ENCODE data around the gene SUN3.
"Not testable (repeated sequence)": the region's sequence is repeated elsewhere in the genome, so short reads cannot be mapped to it uniquely, and the experiment has no call there.

The SUN3 gene

GRCh38 chr7:48004638-48005037 lies 24.3 kb downstream of the SUN3 start:
- H3K27ac Mint-ChIP-seq: no peak overlapping the region
- H3K4me1 Mint-ChIP-seq: no peaks in the 10 kb centered on the region
- ATAC-seq: no peak
- DNase-seq: no peak
- H3K36me3 Mint-ChIP-seq (ENCODE audit: low read depth): no peaks in the 10 kb centered on the region
- H3K27me3 Mint-ChIP-seq: no peaks in the 10 kb centered on the region
- no peak overlapping the region for H3K4me3 Mint-ChIP-seq
- no peaks in the 10 kb centered on the region for H3K9me3 Mint-ChIP-seq

DNA sequence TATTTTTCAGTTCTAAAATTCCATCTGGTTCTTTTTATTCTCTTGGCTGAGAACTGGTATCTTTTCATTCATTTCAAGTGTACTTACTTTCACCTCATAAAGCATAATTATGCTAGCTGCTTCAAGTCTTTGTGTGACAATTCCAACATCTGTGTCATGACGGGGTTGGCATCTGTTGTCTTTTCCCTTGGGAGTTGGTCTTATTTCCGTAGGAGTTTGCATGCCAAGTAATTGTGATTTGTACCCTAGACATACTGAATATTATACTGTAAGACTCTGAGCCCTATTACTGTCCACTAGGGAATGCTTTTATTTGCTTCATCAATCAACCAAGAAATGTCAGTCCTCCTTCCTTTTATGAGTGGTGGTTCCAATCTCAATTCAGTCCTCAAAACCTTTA lies 24.9 kb downstream of the SUN3 start:
- Mint-ChIP-seq H3K36me3 (ENCODE audit: low read depth) (no peaks in the 10 kb centered on the region), H3K27ac (no peak overlapping the region), H3K9me3 (no peaks in the 10 kb centered on the region), H3K27me3 (no peaks in the 10 kb centered on the region), H3K4me3 (no peak overlapping the region), H3K4me1 (no peaks in the 10 kb centered on the region)
- ATAC-seq: no peak
- no peak for DNase-seq

DNA sequence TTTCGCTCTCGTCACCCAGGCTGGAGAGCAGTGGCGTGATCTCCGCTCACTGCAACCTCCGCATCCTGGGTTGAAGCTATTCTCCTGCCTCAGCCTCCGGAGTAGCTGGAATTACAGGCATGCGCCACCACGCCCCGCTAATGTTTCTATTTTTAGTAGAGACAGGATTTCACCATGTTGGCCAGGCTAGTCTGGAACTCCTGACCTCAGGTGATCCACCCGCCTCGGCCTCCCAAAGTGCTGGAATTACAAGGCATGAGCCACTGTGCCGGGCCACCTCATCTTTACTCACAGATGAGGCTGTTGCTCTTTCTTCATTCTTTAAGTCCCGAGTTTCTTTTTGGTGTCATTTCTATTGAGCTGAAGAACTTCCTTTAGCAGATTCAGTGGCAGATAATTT lies 28.7 kb downstream of the SUN3 start:
- DNase-seq; H3K4me1 Mint-ChIP-seq; H3K4me3 Mint-ChIP-seq; ATAC-seq; H3K36me3 Mint-ChIP-seq (ENCODE audit: low read depth); H3K27me3 Mint-ChIP-seq; H3K27ac Mint-ChIP-seq; H3K9me3 Mint-ChIP-seq: not testable (repeated sequence)

- Mint-ChIP-seq H3K4me3 (no peak overlapping the region), H3K27ac (no peak overlapping the region), H3K36me3 (ENCODE audit: low read depth) (no peaks in the 10 kb centered on the region), H3K9me3 (peaks cover 10% of the 10 kb centered on the region), H3K27me3 (no peaks in the 10 kb centered on the region), H3K4me1 (no peaks in the 10 kb centered on the region)
- DNase-seq: no peak
- no peak for ATAC-seq
These were observed 29.5 kb downstream of the SUN3 start for GRCh38 chr7:47999413-47999812.

DNA sequence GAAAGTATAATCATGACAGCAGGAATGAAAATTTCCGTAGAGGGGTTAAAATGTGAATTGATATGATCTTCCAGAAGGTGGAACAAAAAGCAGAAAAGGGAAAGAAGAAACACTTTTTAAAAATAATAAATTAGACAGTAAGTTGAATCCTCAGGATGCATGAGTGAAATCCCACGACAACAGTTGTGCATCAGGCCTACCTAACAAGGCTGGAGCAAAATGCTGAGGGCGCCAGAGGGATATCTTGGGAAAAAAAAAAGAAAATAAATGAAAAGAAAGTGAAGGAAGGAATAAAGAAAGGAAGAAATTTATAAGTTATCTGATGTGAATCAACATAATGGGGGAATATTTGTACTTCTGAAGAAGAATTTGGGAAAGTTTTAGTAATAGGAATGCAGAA lies 36.5 kb downstream of the SUN3 start:
- Mint-ChIP-seq H3K27ac (peak overlapping the region; percentile 91), H3K27me3 (no peaks in the 10 kb centered on the region), H3K36me3 (ENCODE audit: low read depth) (no peaks in the 10 kb centered on the region), H3K4me3 (peak overlapping the region; percentile 88), H3K4me1 (peaks cover 18% of the 10 kb centered on the region), H3K9me3 (peaks cover 10% of the 10 kb centered on the region)
- DNase-seq (no peak), ATAC-seq (no peak)

DNA sequence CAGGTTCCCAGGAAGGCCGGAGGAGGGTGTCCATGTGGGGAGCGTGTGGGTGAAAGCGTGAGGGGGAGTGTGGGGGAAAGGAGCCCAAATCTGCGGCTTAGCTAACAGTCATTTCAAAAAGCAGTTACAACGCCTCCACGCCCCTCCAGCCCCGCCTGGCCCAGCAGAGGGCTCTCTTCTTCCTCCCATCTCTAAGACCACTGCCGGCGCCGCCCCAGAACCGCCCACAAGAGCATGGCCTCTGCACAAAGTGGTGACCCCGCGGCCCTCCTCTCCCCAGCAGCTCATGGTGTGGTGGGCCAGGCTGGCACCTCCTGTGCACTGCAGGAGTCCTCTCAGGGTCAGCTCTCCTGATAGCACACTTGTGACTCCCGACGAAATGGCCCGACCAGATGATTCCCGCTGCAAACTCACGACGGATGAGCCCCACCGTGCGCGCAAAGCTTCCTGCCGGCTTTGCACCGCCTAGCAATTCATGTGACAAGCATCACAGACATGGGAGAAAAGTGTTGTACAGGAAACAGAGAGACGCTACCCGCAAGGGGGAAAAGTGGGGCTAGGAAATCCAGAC lies 37.1 kb downstream of the SUN3 start:
- Mint-ChIP-seq H3K4me1 (peaks cover 18% of the 10 kb centered on the region), H3K27ac (peak overlapping the region; percentile 91), H3K36me3 (ENCODE audit: low read depth) (no peaks in the 10 kb centered on the region), H3K9me3 (peaks cover 10% of the 10 kb centered on the region), H3K4me3 (peak overlapping the region; percentile 88), H3K27me3 (no peaks in the 10 kb centered on the region)
- DNase-seq (peak; percentile 89), ATAC-seq (peak; percentile 98)

DNA sequence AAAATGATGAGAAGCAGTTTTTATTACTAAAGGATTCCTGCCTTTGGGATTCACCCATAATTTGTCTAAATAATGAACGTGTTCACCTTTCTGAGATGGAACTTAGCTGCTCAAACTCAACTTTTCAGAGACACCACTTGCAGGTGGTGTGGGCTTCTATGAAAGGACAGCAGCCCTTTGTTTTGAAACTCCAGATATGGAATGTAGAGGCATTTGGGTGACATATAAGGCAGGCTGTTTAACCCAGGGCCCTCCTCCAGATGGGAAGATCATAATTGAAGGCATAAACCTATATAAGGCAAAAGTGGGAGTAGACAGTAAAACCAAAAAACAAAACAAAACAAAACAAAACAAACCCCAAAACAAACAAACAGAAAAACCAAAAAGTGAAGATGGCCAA lies 37.6 kb downstream of the SUN3 start:
- H3K36me3 Mint-ChIP-seq (ENCODE audit: low read depth): no peaks in the 10 kb centered on the region
- H3K9me3 Mint-ChIP-seq: peaks cover 10% of the 10 kb centered on the region
- no peaks in the 10 kb centered on the region for H3K27me3 Mint-ChIP-seq
- peaks cover 18% of the 10 kb centered on the region for H3K4me1 Mint-ChIP-seq
- DNase-seq (no peak), ATAC-seq (no peak)
- H3K4me3 Mint-ChIP-seq: peak overlapping the region; percentile 88
- H3K27ac Mint-ChIP-seq: peak overlapping the region; percentile 91

DNA sequence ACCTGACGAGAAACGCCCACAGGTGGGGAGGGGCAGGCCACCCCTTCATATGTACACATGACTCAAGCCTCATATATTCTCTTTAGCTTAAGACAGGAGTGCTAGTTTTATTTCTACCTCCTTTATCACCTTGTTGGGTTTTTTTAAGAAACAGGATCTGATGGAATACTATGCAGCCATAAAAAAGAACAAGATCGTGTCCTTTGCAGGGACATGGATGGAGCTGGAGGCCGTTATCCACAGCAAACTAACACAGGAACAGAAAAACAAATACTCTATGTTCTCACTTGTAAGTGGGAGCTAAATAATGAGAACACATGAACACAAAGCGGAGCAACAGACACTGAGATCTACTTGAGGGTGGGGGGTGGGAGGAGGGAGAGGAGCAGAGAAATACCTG lies 38.3 kb downstream of the SUN3 start:
- Mint-ChIP-seq H3K4me1 (peaks cover 18% of the 10 kb centered on the region), H3K27me3 (no peaks in the 10 kb centered on the region), H3K27ac (no peak overlapping the region), H3K9me3 (peaks cover 10% of the 10 kb centered on the region), H3K4me3 (no peak overlapping the region), H3K36me3 (ENCODE audit: low read depth) (no peaks in the 10 kb centered on the region)
- no peak for ATAC-seq
- no peak for DNase-seq

DNA sequence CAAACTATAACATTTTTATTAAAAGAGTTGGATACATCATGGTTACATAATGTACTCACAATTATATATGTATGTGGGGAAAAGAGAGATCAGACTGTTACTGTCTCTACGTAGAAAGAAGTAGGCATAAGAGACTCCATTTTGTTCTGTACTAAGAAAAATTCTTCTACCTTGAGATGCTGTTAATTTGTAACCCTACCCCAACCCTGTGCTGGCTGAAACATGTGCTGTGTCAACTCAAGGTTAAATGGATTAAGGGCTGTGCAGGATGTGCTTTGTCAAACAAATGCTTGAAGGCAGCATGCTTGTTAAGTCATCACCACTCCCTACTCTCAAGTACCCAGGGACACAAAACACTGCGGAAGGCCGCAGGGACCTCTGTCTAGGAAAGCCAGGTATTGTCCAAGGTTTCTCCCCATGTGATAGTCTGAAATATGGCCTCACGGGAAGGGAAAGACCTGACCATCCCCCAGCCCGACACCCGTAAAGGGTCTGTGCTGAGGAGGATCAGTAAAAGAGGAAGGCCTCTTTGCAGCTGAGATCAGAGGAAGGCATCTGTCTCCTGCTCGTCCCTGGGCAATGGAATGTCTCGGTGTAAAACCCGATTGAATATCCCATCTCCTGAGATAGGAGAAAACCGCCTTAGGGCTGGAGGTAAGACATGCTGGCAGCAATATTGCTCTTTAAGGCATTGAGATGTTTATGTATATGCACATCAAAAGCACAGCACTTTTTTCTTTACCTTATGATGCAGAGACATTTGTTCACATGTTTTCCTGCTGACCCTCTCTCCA lies 39.1 kb downstream of the SUN3 start:
- ATAC-seq: not testable (repeated sequence)

GRCh38 chr7:47988496-47989386 lies 40.2 kb downstream of the SUN3 start:
- ATAC-seq (no peak), DNase-seq (no peak)
- no peak overlapping the region for H3K4me3 Mint-ChIP-seq
- H3K36me3 Mint-ChIP-seq (ENCODE audit: low read depth): no peaks in the 10 kb centered on the region
- H3K27ac Mint-ChIP-seq: no peak overlapping the region
- H3K9me3 Mint-ChIP-seq: no peaks in the 10 kb centered on the region
- peaks cover 18% of the 10 kb centered on the region for H3K4me1 Mint-ChIP-seq
- no peaks in the 10 kb centered on the region for H3K27me3 Mint-ChIP-seq

More for the DNA sequence above, 39.1 kb downstream of the SUN3 start:
- H3K36me3 Mint-ChIP-seq (ENCODE audit: low read depth); H3K9me3 Mint-ChIP-seq; H3K4me3 Mint-ChIP-seq; DNase-seq; H3K27me3 Mint-ChIP-seq; H3K27ac Mint-ChIP-seq: not testable (repeated sequence)
- H3K4me1 Mint-ChIP-seq: peaks cover 18% of the 10 kb centered on the region

DNA sequence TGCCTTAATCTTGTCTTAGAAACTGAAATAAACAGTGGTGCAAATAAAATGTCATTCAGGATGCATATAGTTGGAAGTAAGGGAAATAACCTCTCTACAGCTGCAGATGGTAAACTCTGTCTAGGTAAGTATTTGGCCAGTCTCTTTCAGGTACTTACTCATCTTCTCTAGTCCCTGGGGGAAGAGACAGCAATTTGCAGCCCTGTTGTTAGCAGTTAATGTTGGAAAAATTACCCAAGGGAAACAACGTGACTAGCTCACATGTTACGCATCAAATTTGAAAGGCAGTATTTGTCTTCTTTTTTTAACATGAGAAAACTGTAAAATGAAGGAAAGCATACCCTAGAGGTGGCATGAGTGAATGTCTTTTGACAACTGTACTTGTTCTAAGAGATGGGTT lies 46.3 kb downstream of the SUN3 start:
- ATAC-seq (no peak), DNase-seq (no peak)
- H3K27me3 Mint-ChIP-seq: no peaks in the 10 kb centered on the region
- H3K9me3 Mint-ChIP-seq: no peaks in the 10 kb centered on the region
- H3K4me3 Mint-ChIP-seq: no peak overlapping the region
- no peak overlapping the region for H3K27ac Mint-ChIP-seq
- H3K4me1 Mint-ChIP-seq: peaks cover 21% of the 10 kb centered on the region
- H3K36me3 Mint-ChIP-seq (ENCODE audit: low read depth): peaks cover 11% of the 10 kb centered on the region

DNA sequence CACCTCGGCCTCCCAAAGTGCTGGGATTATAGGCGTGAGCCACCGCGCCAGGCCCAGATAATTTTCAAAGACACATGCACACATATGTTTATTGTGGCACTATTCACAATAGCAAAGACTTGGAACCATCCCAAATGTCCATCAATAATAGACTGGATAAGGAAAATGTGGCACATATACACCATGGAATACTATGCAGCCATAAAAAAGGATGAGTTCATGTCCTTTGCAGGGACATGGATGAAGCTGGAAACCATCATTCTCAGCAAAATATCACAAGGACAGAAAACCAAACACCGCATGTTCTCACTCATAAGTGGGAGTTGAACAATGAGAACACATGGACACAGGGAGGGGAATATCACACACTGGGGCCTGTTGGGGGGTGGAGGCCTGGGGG lies 48.3 kb downstream of the SUN3 start:
- DNase-seq, H3K4me3 Mint-ChIP-seq, H3K27me3 Mint-ChIP-seq, H3K9me3 Mint-ChIP-seq, ATAC-seq, H3K27ac Mint-ChIP-seq: not testable (repeated sequence)
- peaks cover 27% of the 10 kb centered on the region for H3K4me1 Mint-ChIP-seq
- peaks cover 24% of the 10 kb centered on the region for H3K36me3 Mint-ChIP-seq (ENCODE audit: low read depth)

GRCh38 chr7:47979832-47980181 lies 49.1 kb downstream of the SUN3 start:
- H3K4me3 Mint-ChIP-seq: peak overlapping the region; percentile 97
- H3K9me3 Mint-ChIP-seq: no peaks in the 10 kb centered on the region
- ATAC-seq (no peak), DNase-seq (no peak)
- H3K36me3 Mint-ChIP-seq (ENCODE audit: low read depth): peaks cover 32% of the 10 kb centered on the region
- peaks cover 29% of the 10 kb centered on the region for H3K4me1 Mint-ChIP-seq
- peak overlapping the region; percentile 98 for H3K27ac Mint-ChIP-seq
- H3K27me3 Mint-ChIP-seq: no peaks in the 10 kb centered on the region

- H3K27me3 Mint-ChIP-seq: no peaks in the 10 kb centered on the region
- peaks cover 35% of the 10 kb centered on the region for H3K36me3 Mint-ChIP-seq (ENCODE audit: low read depth)
- ATAC-seq (peak; percentile 99), DNase-seq (peak; percentile 96)
- no peaks in the 10 kb centered on the region for H3K9me3 Mint-ChIP-seq
- H3K4me3 Mint-ChIP-seq: peak within 1 kb of the TSS; percentile 97
- peaks cover 33% of the 10 kb centered on the region for H3K4me1 Mint-ChIP-seq
- peak within 1 kb of the TSS; percentile 98 for H3K27ac Mint-ChIP-seq
These were observed 49.6 kb downstream of the SUN3 start, which contains the start of gene HUS1 for GRCh38 chr7:47979145-47979831. HUS1 (minus strand) TSS chr7:47979615; CDS start chr7:47979519, 96 bp downstream.

Measured in activated naive CD8-positive, alpha-beta T cell treated with anti-CD3 and anti-CD28 coated beads, Interleukin-2, amount 50 U/mL, for 24 hours (primary cell).